Osteoblast (primary cell): ENCODE results near the gene DCUN1D2. TPM values are rescaled to one million over a fixed set of nuclear protein-coding genes. Genes with fewer than 3 reads are reported as not detected.

Source experiments
- DNase-seq: peaks from one replicate; pipeline ENCODE4 v3.0.0; 2011; ENCODE audit warnings: low spot score, mixed read lengths; ENCODE audit not compliant: insufficient read length; ENCODE audit errors: missing footprints
- H2AFZ ChIP-seq: 2 replicates; pipeline ENCODE4 v1.6.0; 2011; ENCODE audit warnings: mild to moderate bottlenecking, low read length
- H3K27ac ChIP-seq: 2 replicates; pipeline ENCODE4 v1.5.1; 2011; ENCODE audit warnings: mild to moderate bottlenecking, low read depth, low read length, moderate library complexity
- H3K27me3 ChIP-seq: 2 replicates; pipeline ENCODE4 v1.6.0; 2012; ENCODE audit warnings: mild to moderate bottlenecking, control low read depth, inconsistent platforms, low read length, moderate library complexity; ENCODE audit not compliant: insufficient read depth
- H3K36me3 ChIP-seq: 2 replicates; pipeline ENCODE4 v1.5.1; 2011; ENCODE audit warnings: mild to moderate bottlenecking, low read length, control low read depth, moderate library complexity; ENCODE audit not compliant: insufficient read depth
- H3K4me1 ChIP-seq: 2 replicates; pipeline ENCODE4 v1.5.1; 2011; ENCODE audit warnings: mild to moderate bottlenecking, low read length, control low read depth, moderate library complexity; ENCODE audit not compliant: insufficient read depth
- H3K4me2 ChIP-seq: 2 replicates; pipeline ENCODE4 v1.6.0; 2011; ENCODE audit warnings: mild to moderate bottlenecking, low read length; ENCODE audit not compliant: insufficient read depth
- H3K4me3 ChIP-seq: fragments of 200-600 bp; sonication (generic); 3 replicates; pipeline ENCODE4 v1.5.1; 2012; ENCODE audit warnings: mild to moderate bottlenecking, low read length, inconsistent platforms; ENCODE audit not compliant: insufficient read depth
- H3K79me2 ChIP-seq: 2 replicates; pipeline ENCODE4 v1.6.0; 2012; ENCODE audit warnings: mild to moderate bottlenecking, low read length, control low read depth, inconsistent platforms; ENCODE audit not compliant: insufficient read depth
- H3K9me3 ChIP-seq: 2 replicates; pipeline ENCODE4 v1.5.1; 2011; ENCODE audit warnings: low read depth, low read length, control low read depth
- H4K20me1 ChIP-seq: 2 replicates; pipeline ENCODE4 v1.6.0; 2012; ENCODE audit warnings: mild to moderate bottlenecking, low read length, control low read depth; ENCODE audit not compliant: insufficient read depth
- total RNA-seq: library from RNA; depleted of rRNA; stranded (reverse); fragments of >200 nt; gene quantifications from 2 replicates; pipeline ENCODE4 v1.2.3, GENCODE V29; 2012
- TF ChIP-seq, protein P1 (sequence below): IDR thresholded peaks from 2 replicates; pipeline ENCODE4 v1.5.1; 2011; ENCODE audit warnings: mild to moderate bottlenecking, low read depth, low read length, moderate library complexity; ENCODE audit errors: extremely low read depth

The DCUN1D2 gene
- total RNA-seq, 1 donor = 14.8 TPM

DNA sequence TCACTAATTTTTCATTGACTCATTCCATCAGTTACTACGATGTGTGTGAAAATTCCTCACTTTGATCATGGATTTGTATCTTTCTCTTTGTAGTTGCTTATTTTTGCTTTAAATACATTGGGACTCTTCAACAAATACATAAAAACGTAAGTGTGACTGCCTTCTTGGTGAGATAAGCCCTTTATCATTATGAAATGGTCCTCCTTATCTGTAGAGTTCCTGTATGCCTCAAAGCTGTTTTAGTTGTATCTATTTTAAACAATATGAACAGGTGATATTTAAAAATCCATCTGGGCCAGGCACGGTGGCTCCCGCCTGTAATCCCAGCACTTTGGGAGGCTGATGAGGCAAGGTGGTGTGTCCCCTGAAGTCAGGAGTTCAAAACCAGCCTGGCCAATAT is 11.3 kb downstream of the DCUN1D2 start:
- Histone ChIP-seq H2AFZ (no peak overlapping the region), H3K79me2 (peaks cover 28% of the 10 kb centered on the region), H4K20me1 (peaks cover 9% of the 10 kb centered on the region), H3K4me3 (no peak overlapping the region), H3K36me3 (peaks cover 32% of the 10 kb centered on the region), H3K9me3 (no peaks in the 10 kb centered on the region), H3K27ac (no peak overlapping the region), H3K27me3 (no peaks in the 10 kb centered on the region), H3K4me2 (no peak overlapping the region), H3K4me1 (no peaks in the 10 kb centered on the region)
- DNase-seq = no peak
- TF ChIP-seq, protein P1, sequence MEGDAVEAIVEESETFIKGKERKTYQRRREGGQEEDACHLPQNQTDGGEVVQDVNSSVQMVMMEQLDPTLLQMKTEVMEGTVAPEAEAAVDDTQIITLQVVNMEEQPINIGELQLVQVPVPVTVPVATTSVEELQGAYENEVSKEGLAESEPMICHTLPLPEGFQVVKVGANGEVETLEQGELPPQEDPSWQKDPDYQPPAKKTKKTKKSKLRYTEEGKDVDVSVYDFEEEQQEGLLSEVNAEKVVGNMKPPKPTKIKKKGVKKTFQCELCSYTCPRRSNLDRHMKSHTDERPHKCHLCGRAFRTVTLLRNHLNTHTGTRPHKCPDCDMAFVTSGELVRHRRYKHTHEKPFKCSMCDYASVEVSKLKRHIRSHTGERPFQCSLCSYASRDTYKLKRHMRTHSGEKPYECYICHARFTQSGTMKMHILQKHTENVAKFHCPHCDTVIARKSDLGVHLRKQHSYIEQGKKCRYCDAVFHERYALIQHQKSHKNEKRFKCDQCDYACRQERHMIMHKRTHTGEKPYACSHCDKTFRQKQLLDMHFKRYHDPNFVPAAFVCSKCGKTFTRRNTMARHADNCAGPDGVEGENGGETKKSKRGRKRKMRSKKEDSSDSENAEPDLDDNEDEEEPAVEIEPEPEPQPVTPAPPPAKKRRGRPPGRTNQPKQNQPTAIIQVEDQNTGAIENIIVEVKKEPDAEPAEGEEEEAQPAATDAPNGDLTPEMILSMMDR = no peak

DNA sequence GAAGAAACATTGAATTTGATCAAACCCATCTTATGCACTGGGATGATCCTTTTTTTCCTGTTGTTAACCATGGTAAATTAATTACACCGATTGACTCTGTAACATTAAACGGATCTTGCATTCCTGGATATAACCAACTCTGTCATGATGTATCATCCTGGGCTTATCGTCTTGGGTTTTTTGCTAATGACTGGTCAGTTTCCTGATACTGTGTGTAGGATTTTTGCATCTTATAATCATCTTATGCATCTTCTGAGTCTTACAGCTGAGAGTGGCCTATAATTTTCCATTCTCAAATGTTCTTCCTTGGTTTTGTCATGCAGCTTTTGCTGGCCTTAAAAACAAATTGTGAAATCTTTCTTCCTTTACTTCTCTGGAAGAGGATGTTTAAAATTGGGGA is 12.8 kb downstream of the DCUN1D2 start:
- Histone ChIP-seq H3K27ac (no peak overlapping the region), H3K4me3 (no peak overlapping the region), H3K9me3 (no peaks in the 10 kb centered on the region), H3K79me2 (peaks cover 14% of the 10 kb centered on the region), H3K27me3 (no peaks in the 10 kb centered on the region), H2AFZ (no peak overlapping the region), H3K4me2 (no peak overlapping the region), H3K36me3 (peaks cover 41% of the 10 kb centered on the region), H3K4me1 (no peaks in the 10 kb centered on the region), H4K20me1 (no peaks in the 10 kb centered on the region)
- no peak for DNase-seq
- TF ChIP-seq, protein P1 = no peak

DNA sequence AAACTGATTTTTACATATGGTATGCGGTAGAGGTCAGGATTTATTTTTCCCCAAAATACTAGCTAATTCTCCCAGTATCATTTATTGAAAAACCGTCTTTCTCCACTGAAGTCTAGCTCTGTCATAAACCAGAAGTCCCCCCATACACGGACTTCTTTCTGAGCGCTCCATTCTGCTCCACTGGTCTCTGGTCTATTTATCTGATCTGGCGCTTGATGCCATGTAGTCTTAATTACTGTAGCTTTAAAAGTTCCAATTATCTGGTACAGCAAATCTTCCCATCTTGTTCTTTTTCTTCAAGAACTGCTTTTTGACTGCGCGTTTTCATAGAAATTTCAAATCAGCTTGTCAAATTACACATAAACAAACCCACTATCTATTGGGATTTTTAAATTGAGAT is 13.7 kb downstream of the DCUN1D2 start:
- H2AFZ ChIP-seq = no peak overlapping the region
- peaks cover 2% of the 10 kb centered on the region for H4K20me1 ChIP-seq
- TF ChIP-seq, protein P1 = no peak
- H3K4me3 ChIP-seq = no peak overlapping the region
- peaks cover 6% of the 10 kb centered on the region for H3K79me2 ChIP-seq
- H3K4me2 ChIP-seq = no peak overlapping the region
- H3K36me3 ChIP-seq = peaks cover 43% of the 10 kb centered on the region
- DNase-seq = no peak
- no peak overlapping the region for H3K27ac ChIP-seq
- H3K9me3 ChIP-seq = no peaks in the 10 kb centered on the region
- H3K27me3 ChIP-seq = no peaks in the 10 kb centered on the region
- no peaks in the 10 kb centered on the region for H3K4me1 ChIP-seq

DNA sequence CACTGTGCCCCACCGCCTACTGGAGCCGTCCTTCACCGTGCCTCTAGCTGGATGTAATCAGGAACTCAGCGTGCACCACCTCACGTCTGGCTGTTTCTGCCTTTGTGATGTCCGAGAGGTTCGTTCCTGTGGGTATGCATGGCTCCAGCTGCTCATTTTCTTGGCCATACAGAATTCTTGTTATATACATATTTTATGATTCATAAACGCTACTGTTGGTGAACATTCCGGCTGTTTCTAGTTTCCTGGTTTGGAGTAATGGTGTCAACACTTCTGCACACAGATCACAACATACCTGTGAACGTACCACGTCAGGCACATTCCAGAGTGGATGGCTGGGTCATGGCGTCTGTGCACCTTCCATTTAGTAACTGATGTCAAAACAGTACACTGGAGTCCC is 14.6 kb downstream of the DCUN1D2 start:
- Histone ChIP-seq H3K4me1 (no peaks in the 10 kb centered on the region), H3K79me2 (no peaks in the 10 kb centered on the region), H3K4me2 (no peak overlapping the region), H3K9me3 (no peaks in the 10 kb centered on the region), H4K20me1 (peaks cover 2% of the 10 kb centered on the region), H3K4me3 (no peak overlapping the region), H3K27me3 (no peaks in the 10 kb centered on the region), H3K27ac (no peak overlapping the region), H2AFZ (no peak overlapping the region), H3K36me3 (peaks cover 47% of the 10 kb centered on the region)
- no peak for DNase-seq
- TF ChIP-seq, protein P1 = no peak
